Bronchial epithelial cell (primary cell): ENCODE results near the gene TSPEAR. TPM values are rescaled to one million over a fixed set of nuclear protein-coding genes. Genes with fewer than 3 reads are reported as not detected.

Experiments
- DNase-seq: peaks from one replicate; pipeline ENCODE4 v3.0.0-alpha.2; 2010; ENCODE audit warnings: low read depth
- FAIRE-seq: peaks from 2 replicates; lab custom pipeline; 2011; peaks lifted over from hg19 to GRCh38; lab: Jason Lieb, UNC
- H3K27me3 ChIP-seq: 2 replicates; pipeline ENCODE4 v1.5.1; 2011; ENCODE audit warnings: low read length; ENCODE audit not compliant: control insufficient read depth, insufficient read depth
- H3K36me3 ChIP-seq: 2 replicates; pipeline ENCODE4 v1.5.1; 2011; ENCODE audit warnings: low read length; ENCODE audit not compliant: control insufficient read depth, insufficient read depth
- H3K4me3 ChIP-seq: 2 replicates; pipeline ENCODE4 v1.5.1; 2011; ENCODE audit warnings: mild to moderate bottlenecking, low read depth, low read length, control low read depth
- total RNA-seq: library from RNA; depleted of rRNA; stranded (reverse); fragments of >200 nt; gene quantifications from 2 replicates; pipeline ENCODE4 v1.2.1, GENCODE V29; 2014
- TF ChIP-seq, protein P1 (sequence below): IDR thresholded peaks from 2 replicates; pipeline ENCODE4 v1.5.1; 2011; ENCODE audit warnings: mild to moderate bottlenecking, moderate library complexity, low read length, control low read depth, inconsistent platforms; ENCODE audit not compliant: insufficient read depth, severe bottlenecking

Gene TSPEAR
- total RNA-seq, 1 donor from 2014 or later = not detected

- Histone ChIP-seq H3K36me3 (no peaks in the 10 kb centered on the region), H3K4me3 (no peak overlapping the region), H3K27me3 (no peaks in the 10 kb centered on the region)
- DNase-seq = no peak
- no peak for FAIRE-seq
- TF ChIP-seq, protein P1, sequence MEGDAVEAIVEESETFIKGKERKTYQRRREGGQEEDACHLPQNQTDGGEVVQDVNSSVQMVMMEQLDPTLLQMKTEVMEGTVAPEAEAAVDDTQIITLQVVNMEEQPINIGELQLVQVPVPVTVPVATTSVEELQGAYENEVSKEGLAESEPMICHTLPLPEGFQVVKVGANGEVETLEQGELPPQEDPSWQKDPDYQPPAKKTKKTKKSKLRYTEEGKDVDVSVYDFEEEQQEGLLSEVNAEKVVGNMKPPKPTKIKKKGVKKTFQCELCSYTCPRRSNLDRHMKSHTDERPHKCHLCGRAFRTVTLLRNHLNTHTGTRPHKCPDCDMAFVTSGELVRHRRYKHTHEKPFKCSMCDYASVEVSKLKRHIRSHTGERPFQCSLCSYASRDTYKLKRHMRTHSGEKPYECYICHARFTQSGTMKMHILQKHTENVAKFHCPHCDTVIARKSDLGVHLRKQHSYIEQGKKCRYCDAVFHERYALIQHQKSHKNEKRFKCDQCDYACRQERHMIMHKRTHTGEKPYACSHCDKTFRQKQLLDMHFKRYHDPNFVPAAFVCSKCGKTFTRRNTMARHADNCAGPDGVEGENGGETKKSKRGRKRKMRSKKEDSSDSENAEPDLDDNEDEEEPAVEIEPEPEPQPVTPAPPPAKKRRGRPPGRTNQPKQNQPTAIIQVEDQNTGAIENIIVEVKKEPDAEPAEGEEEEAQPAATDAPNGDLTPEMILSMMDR = no peak
Measured at GRCh38 chr21:44539046-44539445, 172.3 kb downstream of the TSPEAR start.

DNA sequence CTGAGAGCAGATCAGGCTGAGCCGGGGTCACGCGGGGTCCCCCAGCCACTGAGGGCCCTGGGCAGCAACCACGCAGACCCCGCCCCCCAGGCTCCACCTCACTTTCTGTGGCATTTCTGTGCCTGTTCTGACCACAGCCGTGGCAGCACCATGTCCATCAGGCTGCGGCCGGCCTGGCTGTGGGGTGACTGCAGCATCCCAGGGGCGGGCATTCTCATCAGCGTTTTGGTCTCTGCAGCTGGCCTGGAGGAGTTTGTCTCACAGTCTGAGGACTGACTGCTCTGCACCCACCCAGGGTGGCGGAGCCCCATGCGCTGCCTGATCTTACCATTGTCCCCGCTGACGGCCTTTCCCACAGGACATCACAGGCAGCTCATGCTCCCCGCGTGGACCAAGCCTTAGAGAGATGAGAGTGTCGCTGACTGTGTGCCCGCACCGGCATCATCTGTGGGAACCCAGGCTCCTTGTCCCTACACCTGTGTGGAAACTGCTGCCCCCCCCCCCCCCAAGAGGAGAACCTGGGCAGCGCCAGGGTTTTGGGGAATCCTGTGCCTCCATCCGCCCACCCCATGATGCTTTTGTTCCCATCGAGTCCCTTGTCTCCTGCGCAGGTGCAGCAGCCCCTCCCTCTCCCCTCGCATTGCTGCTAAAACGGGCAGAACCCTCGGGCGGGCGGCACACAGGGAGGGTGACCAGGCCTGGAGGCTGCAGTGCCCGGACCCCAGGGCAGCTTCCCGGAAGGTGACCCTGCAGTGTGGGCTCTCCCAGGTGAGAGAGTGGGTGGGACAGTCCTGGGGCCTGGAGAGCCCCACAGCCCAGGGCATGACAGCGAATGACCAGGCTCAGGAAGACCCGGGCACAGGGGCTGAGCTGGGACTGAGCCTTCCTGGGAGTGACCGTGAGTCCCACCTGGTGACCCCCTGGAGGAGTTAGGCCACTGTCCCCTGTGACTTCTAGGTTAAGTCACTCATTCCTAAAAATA lies 173.2 kb downstream of the TSPEAR start:
- H3K4me3 ChIP-seq = no peak overlapping the region
- DNase-seq (no peak), FAIRE-seq (no peak)
- no peaks in the 10 kb centered on the region for H3K36me3 ChIP-seq
- no peaks in the 10 kb centered on the region for H3K27me3 ChIP-seq
- TF ChIP-seq, protein P1 = no peak

- H3K36me3 ChIP-seq = no peaks in the 10 kb centered on the region
- TF ChIP-seq, protein P1 = no peak
- DNase-seq = no peak
- no peak for FAIRE-seq
- H3K27me3 ChIP-seq = no peaks in the 10 kb centered on the region
- H3K4me3 ChIP-seq = no peak overlapping the region
Measured at GRCh38 chr21:44535963-44536362, 175.4 kb downstream of the TSPEAR start.

GRCh38 chr21:44534688-44535087 lies 176.7 kb downstream of the TSPEAR start:
- TF ChIP-seq, protein P1 = no peak
- Histone ChIP-seq H3K36me3 (no peaks in the 10 kb centered on the region), H3K4me3 (no peak overlapping the region), H3K27me3 (no peaks in the 10 kb centered on the region)
- FAIRE-seq = no peak
- DNase-seq = no peak

GRCh38 chr21:44533891-44534627 lies 177.3 kb downstream of the TSPEAR start:
- no peak for FAIRE-seq

More at GRCh38 chr21:44533891-44534627, 177.3 kb downstream of the TSPEAR start:
- Histone ChIP-seq H3K27me3 (no peaks in the 10 kb centered on the region), H3K36me3 (no peaks in the 10 kb centered on the region), H3K4me3 (no peak overlapping the region)
- TF ChIP-seq, protein P1 = no peak
- no peak for DNase-seq
